HG03342 (cell line): ENCODE results near the gene MAP3K4.

ENCODE experiments used
- ATAC-seq: cut with Tn5 transposase; IDR thresholded peaks from one replicate; pipeline ENCODE4 v1.9.1; 2021; ENCODE audit warnings: mild to moderate bottlenecking, moderate library complexity; ENCODE audit not compliant: unreplicated experiment

The MAP3K4 gene

GRCh38 chr6:161137839-161138542 is 146.4 kb downstream of the MAP3K4 start:
- ATAC-seq = no peak

GRCh38 chr6:161138543-161139303 is 147.2 kb downstream of the MAP3K4 start:
- ATAC-seq = no peak

- ATAC-seq = no peak
Measured at GRCh38 chr6:161139304-161139765, 147.8 kb downstream of the MAP3K4 start.

GRCh38 chr6:161139766-161140553 is 148.4 kb downstream of the MAP3K4 start:
- no peak for ATAC-seq

- ATAC-seq = no peak
Measured at GRCh38 chr6:161140554-161140875, 148.9 kb downstream of the MAP3K4 start.

GRCh38 chr6:161141173-161141572 is 149.6 kb downstream of the MAP3K4 start:
- ATAC-seq = no peak

GRCh38 chr6:161142957-161143296 is 151.4 kb downstream of the MAP3K4 start:
- ATAC-seq = no peak

GRCh38 chr6:161143663-161144430 is 152.3 kb downstream of the MAP3K4 start:
- ATAC-seq = no peak

- ATAC-seq = no peak
Measured at GRCh38 chr6:161150136-161150535, 158.6 kb downstream of the MAP3K4 start.

GRCh38 chr6:161150566-161150965 is 159.0 kb downstream of the MAP3K4 start:
- no peak for ATAC-seq

GRCh38 chr6:161151059-161151645 is 159.6 kb downstream of the MAP3K4 start:
- no peak for ATAC-seq

- ATAC-seq = no peak
Measured at GRCh38 chr6:161151660-161152526, 160.3 kb downstream of the MAP3K4 start.

- ATAC-seq = no peak
Measured at GRCh38 chr6:161152527-161152862, 160.9 kb downstream of the MAP3K4 start.

GRCh38 chr6:161152907-161153662 is 161.5 kb downstream of the MAP3K4 start:
- no peak for ATAC-seq

GRCh38 chr6:161153725-161154124 is 162.2 kb downstream of the MAP3K4 start:
- ATAC-seq = no peak

GRCh38 chr6:161154796-161155335 is 163.3 kb downstream of the MAP3K4 start:
- ATAC-seq = no peak

GRCh38 chr6:161161121-161161520 is 169.6 kb downstream of the MAP3K4 start:
- no peak for ATAC-seq

- no peak for ATAC-seq
Measured at GRCh38 chr6:161161889-161162624, 170.5 kb downstream of the MAP3K4 start.
